ENCODE measurements around the gene CDC6.

DNA sequence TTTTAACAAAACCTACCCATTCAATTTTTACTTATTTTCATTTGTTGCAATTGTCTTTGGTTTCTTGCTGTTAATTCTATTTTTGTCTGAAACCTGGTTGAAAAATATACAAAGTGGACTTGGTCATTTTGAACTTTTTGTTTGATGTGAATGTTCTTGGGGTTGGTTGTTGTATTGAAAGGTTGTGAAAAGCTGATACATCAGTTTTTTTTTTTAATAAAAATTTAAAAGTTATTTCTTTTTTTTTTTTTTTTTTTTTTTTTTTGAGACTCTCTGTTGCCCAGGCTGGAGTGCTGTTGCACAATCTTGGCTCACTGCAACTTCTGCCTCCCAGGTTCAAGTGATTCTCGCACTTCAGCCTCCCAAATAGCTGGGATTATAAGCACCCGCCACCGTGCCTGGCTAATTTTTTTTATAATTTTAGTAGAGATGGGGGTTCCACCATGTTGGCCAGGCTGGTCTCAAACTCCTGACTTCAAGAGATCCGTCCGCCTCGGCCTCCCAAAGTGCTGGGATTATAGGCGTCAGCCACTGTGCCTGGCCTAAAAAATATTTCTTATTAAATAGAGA, 39.7 kb upstream of the CDC6 start:
- TF ChIP-seq ZNF354C (tag by site-specific recombination; IDR thresholded peaks at IDR 0.05; ENCODE audit: borderline replicate concordance, low read depth) (no peak), ZIC2 (tag by site-specific recombination; IDR thresholded peaks at IDR 0.05) (no peak), TCF7L2 (IDR thresholded peaks at IDR 0.05; ENCODE audit: borderline replicate concordance, low read depth, low read length) (no peak), ZBTB8A (tag by site-specific recombination; IDR thresholded peaks at IDR 0.05) (no peak), ZNF121 (tag by site-specific recombination; IDR thresholded peaks at IDR 0.05) (no peak), ZNF416 (tag by site-specific recombination; IDR thresholded peaks at IDR 0.05) (no peak), ZNF169 (tag by site-specific recombination; IDR thresholded peaks at IDR 0.05) (no peak)
- TF ChIP-seq, protein P1, sequence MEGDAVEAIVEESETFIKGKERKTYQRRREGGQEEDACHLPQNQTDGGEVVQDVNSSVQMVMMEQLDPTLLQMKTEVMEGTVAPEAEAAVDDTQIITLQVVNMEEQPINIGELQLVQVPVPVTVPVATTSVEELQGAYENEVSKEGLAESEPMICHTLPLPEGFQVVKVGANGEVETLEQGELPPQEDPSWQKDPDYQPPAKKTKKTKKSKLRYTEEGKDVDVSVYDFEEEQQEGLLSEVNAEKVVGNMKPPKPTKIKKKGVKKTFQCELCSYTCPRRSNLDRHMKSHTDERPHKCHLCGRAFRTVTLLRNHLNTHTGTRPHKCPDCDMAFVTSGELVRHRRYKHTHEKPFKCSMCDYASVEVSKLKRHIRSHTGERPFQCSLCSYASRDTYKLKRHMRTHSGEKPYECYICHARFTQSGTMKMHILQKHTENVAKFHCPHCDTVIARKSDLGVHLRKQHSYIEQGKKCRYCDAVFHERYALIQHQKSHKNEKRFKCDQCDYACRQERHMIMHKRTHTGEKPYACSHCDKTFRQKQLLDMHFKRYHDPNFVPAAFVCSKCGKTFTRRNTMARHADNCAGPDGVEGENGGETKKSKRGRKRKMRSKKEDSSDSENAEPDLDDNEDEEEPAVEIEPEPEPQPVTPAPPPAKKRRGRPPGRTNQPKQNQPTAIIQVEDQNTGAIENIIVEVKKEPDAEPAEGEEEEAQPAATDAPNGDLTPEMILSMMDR (tag by site-specific recombination; IDR thresholded peaks at IDR 0.05), result no peak
- TF ChIP-seq, protein P2, sequence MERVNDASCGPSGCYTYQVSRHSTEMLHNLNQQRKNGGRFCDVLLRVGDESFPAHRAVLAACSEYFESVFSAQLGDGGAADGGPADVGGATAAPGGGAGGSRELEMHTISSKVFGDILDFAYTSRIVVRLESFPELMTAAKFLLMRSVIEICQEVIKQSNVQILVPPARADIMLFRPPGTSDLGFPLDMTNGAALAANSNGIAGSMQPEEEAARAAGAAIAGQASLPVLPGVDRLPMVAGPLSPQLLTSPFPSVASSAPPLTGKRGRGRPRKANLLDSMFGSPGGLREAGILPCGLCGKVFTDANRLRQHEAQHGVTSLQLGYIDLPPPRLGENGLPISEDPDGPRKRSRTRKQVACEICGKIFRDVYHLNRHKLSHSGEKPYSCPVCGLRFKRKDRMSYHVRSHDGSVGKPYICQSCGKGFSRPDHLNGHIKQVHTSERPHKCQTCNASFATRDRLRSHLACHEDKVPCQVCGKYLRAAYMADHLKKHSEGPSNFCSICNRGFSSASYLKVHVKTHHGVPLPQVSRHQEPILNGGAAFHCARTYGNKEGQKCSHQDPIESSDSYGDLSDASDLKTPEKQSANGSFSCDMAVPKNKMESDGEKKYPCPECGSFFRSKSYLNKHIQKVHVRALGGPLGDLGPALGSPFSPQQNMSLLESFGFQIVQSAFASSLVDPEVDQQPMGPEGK (tag by site-specific recombination; IDR thresholded peaks at IDR 0.05), result no peak

Data from HEK293 (cell line).